GM18951 (cell line): ENCODE measurements around the gene NBEAL2.
A peak's percentile ranks its signal among the peaks of the same experiment; 100 is the strongest.

ENCODE experiments used
- POLR2A ChIP-seq: IDR thresholded peaks from 4 replicates; pipeline ENCODE4 v1.6.1; 2011; ENCODE audit warnings: mild to moderate bottlenecking; ENCODE audit not compliant: insufficient read length, insufficient read depth; ENCODE audit errors: extremely low read depth
- in situ Hi-C: fragments of 300-500 bp; cut with MboI; formaldehyde crosslinking; loops from one replicate; pipeline ENCODE4 v1.12.0; 2022; ENCODE audit warnings: low sequenced_read_pairs, mixed read lengths, inconsistent platforms; ENCODE audit not compliant: unreplicated experiment

Gene NBEAL2, protein sequence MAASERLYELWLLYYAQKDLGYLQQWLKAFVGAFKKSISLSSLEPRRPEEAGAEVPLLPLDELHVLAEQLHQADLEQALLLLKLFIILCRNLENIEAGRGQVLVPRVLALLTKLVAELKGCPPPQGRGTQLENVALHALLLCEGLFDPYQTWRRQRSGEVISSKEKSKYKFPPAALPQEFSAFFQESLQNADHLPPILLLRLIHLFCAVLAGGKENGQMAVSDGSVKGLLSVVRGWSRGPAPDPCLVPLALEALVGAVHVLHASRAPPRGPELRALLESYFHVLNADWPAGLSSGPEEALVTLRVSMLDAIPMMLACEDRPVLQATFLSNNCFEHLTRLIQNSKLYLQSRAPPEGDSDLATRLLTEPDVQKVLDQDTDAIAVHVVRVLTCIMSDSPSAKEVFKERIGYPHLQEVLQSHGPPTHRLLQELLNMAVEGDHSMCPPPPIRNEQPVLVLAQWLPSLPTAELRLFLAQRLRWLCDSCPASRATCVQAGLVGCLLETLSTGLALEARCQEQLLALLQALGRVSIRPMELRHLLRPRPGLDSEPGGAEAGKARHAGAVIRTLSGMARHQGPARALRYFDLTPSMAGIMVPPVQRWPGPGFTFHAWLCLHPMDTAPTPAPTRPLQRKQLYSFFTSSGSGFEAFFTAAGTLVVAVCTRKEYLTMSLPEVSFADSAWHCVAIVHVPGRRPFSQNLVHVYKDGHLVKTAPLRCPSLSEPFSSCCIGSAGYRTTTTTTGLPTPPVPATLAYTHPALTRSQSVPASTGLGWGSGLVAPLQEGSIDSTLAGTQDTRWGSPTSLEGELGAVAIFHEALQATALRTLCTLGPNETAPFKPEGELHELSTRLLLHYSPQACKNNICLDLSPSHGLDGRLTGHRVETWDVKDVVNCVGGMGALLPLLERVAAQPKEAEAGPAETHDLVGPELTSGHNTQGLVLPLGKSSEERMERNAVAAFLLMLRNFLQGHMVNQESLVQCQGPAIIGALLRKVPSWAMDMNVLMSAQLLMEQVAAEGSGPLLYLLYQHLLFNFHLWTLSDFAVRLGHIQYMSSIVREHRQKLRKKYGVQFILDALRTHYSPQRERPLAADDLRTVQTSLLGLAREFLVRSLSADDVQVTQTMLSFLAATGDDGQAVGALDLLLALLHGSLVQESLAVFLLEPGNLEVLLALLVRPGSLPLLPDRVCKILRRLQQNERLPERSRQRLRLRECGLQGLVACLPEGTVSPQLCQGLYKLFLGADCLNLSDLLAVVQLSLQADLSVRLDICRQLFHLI (N-terminal part only)

DNA sequence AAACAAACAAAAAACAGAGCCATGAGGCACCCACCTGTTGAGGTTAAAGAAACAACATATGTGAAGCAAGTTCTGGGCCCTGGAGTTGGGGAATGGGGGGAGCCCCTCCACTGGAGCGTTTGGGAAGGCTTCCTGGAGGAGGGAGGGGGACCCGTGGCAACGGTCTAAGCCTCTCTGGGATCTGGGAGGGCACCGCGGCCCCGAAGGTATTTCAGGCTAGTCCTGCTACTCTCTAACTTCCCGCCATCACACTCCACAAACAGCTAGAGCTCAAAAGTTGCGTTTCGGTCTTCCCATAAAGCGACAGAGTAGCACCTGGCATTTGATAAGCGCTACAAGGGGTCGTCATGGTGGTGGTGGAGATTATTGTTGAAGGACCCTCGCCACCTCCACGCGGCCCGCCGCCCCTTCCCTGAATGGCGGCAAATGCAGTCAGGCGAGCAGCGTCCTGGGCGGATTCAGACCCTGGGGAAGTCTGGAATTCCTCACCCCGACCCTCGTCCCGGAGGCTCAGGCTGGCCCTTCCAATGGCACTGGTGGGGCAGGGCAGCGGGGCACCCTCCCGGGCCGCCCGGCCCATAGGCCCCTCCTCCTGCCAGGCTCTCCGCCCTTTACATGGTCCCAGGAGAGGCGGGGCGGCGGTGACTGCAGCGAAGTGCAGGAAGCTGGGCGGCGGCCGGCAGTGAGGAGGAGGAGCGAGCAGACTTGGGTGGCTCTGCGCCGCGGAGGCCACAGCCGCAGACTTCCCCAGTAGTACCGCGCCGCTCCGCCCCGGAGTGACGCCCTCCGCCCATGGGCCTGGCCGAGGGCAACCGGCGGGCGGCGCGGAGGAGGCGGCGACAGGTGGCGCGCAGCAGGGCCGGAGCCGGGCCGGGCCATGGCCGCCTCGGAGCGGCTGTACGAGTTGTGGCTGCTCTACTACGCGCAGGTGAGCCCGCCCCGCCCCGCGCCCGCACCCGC is at the start of gene NBEAL2:
Gene NBEAL2, plus strand, starts transcription at position 682 of the 960 bp plus-strand sequence. Its CDS starts 196 bp downstream, at position 878.
- peak; percentile 85 for TF ChIP-seq POLR2A
- in situ Hi-C loops = no loop called here

DNA sequence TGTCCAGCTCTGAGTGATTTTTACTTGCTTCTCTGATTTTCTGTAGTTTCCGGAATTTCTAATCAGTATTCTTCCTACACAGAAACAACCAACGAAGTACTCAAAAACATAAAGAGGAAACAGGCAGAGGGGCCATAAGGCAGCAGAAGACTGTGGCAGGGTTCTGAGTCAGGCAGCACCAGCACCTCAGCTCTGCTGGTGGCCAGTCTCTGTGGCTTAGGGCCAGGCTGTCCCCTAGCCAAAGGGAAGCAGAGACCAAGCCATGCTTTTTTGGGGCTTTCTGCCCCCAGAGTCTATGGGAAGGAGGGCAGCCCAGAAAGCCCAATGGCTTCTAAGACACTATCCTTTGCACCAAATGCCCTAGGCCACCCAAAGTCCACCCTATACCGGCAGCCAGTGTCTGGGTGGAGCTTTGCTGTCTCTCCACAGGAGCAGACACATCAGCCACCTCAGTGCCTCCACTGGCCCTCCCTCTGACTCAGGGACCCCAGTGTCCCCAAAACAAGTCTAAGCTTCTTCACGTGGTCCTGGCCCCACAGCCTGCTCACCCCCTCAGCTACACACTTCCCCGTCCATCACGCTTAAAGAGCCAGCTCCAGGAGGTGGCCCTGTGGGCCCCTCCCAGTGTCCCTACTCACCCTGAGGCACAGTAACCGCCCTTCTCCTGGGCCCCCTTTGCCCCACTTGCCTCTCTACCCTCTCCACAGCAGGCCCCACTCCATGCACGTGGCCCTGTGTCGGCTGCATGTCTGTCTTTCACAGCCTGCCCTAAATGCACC is 49.1 kb upstream of the NBEAL2 start:
- in situ Hi-C loops = no loop called here
- TF ChIP-seq POLR2A = no peak

DNA sequence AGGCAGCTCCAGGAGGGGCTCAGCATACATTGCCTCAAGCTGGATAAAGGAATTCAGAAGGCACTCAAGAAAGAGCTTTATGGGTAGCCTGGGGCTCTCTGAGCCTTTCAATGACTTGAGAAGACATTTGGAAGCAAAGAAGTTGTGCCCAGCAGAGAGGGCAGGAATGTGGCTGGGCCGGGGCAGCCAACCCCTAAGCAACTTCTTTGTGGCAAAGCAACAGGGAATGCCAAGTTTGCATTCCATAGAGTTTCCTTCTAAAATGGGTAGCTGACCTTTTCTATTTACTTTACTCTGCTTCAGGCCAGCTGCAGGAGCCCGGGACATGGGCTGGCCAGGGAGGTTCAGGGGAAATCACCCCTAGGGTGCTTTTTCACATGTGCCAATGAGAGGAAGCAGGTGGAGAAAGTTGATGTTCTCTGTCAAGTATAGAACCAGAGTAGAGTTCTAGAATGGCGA is 48.5 kb upstream of the NBEAL2 start:
- in situ Hi-C loops = no loop called here
- TF ChIP-seq POLR2A = no peak

DNA sequence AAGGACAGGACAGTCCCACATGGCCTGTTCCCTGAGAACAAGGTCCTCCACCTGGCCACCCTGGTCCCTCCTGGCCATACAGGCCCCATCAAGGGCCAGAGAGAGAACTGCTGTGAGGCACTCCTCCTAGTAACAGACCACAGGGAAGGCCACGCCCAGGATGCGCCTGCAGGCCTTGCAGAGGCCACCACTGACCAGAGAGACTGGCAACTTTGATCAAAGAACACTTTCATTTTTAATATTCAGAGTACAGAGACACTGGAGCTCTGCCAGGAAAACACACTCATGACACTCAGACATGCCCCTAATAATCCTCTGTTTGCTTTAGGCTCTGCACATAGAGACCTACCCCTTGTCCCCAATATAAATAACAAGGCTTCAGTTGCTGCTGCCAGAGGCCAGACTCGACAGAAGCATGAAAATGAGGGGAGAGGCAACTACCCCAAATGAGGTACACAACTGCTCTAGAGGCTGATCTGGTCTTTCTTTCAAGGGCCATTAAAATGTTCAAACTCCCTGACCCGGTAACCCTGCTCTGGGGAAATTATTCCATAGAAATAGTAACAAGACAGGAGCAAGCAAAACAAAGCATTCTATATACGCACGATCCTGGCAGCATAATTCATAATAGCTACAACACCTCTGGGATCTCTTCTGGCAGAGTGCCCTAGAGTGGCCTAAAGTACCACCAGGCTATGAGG is 47.7 kb upstream of the NBEAL2 start:
- in situ Hi-C loops = no loop called here
- TF ChIP-seq POLR2A = no peak

DNA sequence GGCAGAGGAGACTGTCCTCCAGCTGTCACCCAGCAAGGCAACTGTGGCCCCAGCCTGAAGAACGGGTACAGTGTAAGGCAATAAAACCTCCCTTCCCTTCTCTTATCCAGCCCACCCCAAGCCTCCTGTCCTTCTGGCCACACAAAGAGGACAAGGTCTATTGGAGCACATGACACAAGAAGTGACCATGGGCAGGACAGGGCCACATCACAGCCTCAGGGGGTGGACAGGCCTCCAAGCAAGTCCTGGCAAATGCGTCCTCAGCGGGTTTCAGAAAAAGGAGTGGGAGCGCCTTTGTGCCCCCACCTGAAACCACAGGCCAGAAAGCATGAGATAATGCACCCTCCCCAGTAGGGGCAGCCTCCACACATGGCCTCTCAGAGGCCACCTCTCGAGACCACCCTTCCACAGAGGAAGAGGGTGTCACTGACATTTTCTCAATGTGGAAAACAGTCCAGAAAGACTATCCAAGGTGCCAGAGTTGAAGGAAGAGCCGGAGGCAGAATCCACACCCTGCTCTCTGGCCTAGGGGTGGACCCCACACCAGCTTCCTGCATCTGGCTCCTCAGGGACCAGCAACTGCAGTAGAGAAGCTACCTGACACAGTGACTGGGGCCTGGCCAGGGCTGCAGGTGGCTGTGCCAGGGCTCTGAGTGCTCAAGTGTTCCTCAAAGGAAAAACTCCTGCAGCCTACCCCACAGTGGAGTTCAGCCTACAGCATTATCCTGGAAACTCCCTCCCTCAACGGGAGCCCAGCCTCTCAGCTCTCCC is 46.8 kb upstream of the NBEAL2 start:
- in situ Hi-C loops = no loop called here

DNA sequence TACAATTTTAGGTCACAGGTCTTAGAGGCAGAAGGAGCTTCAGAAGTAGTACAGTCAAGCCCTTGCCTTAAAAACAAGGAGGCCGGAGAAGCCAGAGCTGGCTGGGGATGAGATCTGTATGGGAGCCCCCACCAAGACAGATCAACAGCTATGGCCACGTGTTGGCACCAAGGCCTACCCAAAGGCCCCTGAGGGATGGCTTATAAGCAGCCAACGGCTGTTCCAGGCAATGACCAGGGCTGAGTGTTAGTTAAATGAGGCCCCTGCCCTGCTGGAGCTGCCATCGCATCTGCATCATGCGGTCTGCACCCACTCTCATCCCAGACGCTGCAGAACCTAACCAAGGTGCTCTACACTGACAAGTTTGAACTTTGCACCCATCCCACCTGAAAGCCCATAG is 46.2 kb upstream of the NBEAL2 start:
- in situ Hi-C loops = no loop called here
- TF ChIP-seq POLR2A = no peak

More for the DNA sequence above, 46.8 kb upstream of the NBEAL2 start:
- TF ChIP-seq POLR2A = no peak

DNA sequence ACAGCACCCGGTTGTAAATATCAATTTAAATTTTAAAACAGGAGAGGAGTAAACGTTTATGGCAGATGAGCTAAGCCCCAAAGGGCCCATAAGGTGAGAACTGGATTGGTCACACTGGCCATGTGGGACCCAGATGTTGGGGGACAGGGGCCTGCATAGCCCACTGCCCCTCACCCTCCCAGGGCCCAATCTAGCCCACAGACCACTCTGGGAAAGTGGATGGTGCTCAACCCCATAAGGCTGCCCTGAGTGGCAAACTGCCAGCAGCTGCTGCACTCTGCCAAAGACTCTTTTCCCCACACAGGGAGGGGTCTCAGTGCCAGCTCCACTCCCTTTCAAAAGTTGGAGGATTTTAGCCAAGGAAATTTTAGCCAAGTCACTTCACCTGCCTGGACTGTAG is 45.4 kb upstream of the NBEAL2 start:
- in situ Hi-C loops = no loop called here
- TF ChIP-seq POLR2A = no peak

DNA sequence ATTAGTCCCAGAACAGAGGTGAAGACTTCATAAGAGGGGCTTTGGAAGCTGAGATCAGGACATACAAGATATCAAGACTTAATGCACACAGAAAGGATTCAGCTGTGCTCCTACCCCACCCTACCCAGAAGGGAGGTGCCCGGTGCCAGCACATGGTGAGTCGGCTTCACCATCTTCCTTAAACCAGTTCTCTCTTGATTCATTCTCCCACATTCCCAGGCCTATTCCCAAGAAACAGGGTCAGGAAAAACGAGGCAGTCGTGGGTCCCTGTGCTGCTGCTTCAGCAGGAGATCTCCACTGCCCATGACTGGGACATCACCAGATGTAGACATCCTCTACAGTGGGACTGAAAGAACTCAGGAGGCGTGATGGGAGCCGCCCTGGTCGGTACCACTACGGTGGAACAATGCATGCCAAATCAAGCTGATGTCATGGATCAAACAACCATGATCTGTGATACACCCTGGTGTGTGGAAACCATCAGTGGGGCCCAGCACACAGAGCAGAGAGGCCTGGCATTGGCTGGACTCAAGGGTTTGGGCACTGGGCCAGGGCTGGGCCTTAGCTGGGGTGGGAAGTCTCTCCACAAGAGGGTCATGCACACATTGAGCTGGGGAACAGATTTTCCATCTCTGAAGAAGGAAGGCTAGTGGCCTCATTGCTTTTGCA is 44.8 kb upstream of the NBEAL2 start:
- in situ Hi-C loops = no loop called here

DNA sequence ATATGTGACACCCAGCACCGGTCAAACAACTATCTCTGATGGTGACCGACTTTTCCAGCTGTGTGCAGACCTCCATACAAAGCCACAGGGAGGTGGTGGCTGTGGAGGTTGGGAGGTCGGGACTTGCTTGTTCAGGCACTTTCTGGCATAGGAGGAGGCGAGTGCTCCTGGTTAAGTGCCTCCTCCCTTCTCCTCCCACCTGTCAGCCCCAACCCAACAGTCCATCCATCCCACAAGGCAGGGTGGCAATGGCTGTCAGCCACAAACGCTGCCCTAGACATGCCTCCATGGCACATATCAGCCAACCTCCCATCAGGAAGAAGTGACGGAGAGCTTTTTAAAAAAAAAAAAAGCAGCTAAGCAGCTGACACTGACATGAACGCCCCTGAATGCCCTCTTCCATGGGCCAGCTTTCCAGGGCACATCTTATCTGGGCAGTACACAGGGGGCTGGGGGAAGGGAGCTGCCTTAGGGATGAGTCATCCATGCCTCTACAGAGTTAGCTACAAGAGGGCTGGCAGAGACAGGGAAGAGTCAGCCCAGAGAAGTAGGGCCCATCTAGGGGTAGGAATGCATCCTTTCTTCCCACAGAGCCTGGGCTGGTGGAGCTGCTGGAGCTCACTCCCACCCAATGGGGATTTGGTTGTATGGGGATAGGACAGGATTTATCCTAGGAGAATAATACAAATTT is 44.2 kb upstream of the NBEAL2 start:
- TF ChIP-seq POLR2A = no peak
- in situ Hi-C loops = no loop called here

More for the DNA sequence above, 44.8 kb upstream of the NBEAL2 start:
- no peak for TF ChIP-seq POLR2A
